ENCODE measurements around the gene ASB1.
"Not testable (repeated sequence)": the region's sequence is repeated elsewhere in the genome, so short reads cannot be mapped to it uniquely, and the experiment has no call there.

Gene ASB1

DNA sequence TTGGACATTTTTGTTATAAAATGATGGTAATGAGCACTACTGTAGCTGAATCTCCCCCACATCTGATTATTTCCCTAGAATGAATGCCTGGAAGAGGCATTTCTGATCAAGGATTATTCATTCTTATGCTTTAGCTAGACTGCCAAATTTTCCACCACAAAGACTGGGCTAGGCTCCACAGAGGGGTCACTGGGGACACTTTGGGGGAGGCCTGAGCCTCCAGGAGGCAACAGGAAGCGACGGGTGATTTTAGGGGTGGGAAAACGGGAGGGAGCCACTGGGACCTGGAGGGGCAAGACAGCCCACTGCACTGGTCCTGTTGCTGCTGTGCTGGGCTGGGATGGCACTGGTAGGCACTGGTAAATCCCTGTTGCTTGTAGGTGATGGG is 2.4 kb upstream of the ASB1 start:
- no peak for DNase-seq

DNA sequence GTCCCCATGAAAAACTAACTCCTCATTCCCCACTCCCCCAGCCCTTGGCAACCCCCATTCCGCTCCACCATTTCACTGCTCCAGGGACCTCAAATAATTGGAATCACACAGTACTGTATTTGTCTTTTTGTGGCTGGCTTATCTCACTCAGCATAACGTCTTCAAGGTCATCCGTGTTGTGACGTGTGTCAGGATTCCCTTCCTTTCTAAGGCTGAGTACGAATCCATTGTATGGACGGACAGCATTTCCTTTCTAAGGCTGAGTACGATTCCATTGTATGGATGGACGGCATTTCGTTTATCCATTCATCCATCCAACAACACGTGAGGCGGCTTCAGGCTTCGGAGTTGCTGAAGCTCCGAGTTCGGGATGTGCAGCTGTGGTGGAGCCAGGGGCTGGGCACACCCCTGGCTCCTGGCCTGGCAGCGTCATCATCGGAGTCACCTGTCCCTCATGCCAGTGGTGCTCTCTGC is 1.2 kb upstream of the ASB1 start:
- DNase-seq, result peak; percentile 37

DNA sequence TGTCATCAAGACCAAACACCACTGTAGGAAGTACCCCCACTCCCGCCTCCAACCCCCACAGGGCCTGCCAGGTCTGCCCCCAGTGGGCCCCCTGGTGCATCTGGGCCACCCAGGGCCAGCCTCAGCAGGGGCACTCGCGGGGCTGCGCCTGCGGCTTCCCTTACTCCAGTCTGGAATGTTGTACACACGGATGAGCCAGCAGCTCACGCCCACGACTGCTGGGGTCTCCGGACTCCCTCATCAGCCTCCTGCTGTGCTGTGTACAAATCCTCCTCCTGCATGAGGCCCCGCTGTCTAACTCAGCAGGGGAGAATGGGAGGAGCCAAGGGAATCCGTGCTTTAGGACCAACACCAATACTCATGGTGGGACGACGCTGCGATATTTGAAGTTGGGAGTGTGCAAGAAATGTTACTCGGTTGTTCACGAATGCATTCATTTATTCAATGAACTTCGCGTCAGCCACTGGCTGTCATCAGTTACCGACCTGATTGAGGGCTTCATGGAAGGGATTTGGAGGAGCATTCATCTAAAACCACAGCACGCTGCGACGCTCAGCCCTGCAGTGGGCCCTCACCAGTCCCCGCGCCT is 654 bp upstream of the ASB1 start:
- peak; percentile 55 for DNase-seq

DNA sequence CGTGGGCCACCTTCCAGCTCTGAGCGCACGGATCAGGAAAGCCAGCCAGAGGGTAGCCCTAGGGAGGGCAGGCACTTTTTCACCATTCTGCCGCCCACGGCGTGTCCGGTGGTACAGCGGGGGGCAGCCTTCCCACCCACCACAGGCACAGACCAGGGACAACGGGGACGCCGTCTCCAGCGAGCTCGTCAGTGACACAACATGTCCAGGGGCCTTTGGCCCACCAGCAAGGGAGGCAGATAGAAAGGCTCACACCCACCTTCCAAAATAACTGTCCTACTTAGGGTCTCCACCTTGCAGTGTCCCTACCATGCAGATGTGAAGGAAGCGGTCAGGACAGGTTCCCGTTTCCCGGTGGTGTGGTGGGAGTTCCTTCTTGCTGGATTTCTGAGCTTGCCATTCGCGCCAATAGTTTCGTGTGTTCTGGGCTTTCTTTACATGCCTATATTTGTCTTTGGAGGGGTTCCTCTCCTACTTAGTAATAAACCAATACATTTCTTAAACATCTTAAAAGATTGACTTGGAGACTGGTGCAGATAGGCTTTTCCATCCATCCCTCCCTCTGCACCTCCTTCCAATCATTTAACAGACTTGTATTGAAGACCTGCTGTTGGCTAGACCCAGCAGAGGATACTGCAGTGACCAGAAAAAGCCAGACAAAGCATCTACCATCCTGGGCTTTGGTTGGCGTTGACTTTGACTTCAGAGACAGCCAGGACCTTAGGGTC is 872 bp downstream of the ASB1 start:
- no peak for DNase-seq

DNA sequence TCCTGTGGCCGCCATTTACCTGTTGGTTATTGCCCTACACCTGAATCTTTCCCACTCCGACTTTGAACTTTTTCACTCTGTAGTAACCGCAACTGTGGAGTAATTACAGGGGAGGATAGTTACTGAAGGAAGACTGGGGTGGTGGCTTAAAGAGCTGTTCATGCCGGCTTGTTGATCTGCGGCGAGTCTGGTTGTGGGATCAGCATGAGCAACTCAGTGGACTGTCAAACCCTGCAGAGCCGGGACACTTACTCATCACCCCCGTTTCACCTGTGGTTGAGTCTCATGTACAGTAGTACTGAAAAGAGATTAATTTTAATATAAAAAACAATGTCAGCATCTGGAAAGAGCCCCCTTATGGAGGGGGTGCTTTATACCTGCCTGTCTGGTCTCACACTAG is 2.1 kb downstream of the ASB1 start:
- no peak for DNase-seq

DNA sequence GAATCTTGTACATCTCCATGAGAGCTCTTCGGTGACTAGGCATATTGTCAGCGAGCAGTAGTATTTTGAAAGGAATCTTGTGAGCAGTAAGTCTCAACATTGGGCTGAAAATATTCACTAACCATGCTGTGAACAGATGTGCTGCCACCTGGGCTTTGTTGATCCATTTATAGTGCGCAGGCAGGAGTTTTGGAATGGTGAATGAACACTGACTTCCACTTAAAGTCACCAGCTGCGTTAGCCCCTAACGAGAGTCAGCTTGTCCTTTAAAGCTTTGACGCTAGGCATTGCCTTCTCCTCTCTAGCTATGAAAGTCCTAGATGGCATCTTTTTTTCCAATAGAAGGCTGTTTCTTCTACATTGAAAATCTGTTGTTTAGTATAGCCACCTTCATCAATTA is 4.1 kb downstream of the ASB1 start:
- no peak for DNase-seq

DNA sequence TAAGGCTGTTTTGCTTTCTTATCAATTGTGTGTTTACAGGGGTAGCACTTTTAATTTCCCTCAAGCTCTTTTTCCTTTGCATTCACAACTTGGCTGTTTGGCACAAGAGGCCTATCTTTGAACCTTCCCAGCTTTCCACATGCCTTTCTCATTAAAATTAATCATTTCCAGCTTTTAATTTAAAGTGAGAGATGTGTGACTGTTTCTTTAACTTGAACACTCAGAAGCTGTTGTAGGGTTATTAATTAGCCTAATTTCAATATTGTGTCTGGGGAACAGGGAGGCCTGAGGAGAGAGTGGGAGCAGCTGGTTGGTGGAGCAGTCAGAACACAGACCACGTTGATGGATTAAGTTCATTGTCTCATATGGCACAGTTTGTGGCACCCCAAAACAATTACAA is 4.7 kb downstream of the ASB1 start:
- DNase-seq, result no peak

DNA sequence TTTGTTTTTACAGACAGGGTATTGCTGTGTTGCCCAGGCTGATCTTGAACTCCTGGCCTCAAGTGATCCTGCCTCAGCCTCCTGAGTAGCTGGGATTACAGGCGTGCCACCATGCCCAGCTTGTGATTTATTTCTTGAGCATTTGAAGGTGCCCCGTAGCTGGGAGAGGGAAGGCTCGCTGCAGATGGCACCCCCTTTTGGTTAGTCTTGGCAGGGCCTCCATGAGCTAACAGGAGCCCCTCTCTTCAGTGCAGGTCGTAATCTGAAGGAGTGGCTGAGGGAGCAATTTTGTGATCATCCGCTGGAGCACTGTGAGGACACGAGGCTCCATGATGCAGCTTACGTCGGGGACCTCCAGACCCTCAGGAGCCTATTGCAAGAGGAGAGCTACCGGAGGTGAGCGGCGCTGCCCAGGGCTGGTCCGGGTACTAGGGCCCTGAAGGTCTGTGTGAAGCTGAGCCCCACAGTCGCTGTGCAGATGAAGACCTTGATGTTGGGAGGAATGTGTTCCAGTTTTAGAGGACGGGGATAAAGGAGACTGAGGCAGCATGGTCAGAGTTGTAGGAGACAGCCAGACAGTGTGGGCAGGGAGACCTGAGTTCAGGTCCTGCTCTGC is 6.7 kb downstream of the ASB1 start:
- DNase-seq, result no peak

DNA sequence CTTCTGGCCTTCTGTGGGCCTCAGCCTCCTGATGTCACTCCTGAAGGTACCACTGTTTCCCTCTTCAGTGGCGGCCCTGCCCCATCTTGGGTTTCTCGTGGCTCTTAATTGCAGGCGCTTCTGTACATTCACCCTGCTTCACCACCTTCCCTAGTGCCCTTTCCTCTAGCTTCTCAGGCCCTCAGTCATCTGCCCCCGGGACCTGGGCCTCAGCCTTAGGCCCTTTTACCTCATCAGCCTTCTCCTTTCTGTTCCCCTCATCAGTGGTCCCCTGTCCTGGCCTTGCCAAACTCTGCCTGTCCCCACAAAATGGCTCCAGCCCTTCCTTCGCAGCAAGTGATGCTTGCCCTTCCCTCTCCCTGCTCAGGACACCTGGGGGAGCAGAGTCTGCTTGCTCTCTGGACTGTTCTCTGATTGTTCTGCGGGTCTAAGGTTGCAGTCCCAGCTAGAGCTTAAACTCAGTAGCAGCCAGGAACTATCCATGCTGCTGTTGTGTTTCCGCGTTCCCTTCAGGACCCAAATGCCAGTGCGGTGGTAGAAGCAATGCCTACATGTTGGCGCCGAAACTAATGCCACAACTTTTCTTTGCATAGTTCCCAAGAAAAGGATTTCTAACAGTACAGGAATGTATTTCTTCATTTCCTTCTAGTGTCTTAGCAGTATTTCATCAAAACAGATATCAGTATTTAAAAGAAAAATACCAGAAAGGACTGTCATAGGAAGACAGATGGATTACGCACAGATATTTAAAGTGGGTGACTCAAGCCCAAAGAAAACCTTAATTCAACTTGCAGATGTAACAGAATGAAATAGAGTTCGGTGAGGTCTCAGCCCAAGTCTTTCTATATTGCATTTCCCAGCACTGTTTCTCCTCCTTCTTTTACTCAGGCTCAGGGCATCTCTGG is 7.5 kb downstream of the ASB1 start:
- DNase-seq, result no peak

DNA sequence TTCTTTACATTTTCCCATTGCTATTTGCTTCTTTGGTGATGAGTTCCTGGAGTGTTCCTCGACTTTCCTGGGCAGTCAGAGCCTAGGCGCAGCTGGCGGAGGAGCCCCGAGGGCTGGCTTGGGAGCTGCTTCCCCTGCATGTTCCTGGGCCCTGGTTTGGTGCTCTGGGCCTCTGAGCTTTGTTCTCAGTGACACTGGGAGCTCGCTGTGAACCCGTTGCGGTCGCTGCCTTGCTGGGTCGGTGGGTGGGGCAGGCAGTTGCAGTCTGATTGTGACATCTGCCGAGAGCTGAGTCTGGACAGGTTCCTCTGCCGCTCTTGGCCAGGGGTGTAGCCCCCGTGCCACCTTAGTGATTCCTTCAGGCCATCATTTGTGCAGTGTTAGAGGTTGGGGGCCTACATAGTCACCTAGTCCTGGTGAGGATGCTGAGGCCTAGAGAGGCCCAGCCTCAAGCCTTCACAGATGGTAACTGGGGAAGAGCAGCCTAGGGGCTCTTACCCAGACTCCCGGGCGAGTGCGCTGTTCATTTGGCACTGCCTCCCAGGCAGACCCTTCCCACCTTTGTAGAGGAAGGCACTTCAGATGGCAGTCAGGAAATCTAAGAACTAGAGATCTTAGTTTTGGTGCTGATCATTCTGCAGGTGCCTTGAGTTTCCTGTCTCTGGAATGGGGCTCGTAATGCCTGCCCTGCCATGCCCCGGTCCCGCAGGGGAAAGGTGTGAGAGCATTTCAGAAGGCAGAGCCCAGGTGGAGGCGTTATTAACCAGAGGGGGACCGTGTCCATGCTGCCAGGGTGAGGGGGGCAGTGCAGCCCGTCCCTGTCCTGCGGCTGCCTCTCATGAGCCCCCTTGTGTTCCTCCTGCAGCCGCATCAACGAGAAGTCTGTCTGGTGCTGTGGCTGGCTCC is 8.4 kb downstream of the ASB1 start:
- DNase-seq, result no peak

DNA sequence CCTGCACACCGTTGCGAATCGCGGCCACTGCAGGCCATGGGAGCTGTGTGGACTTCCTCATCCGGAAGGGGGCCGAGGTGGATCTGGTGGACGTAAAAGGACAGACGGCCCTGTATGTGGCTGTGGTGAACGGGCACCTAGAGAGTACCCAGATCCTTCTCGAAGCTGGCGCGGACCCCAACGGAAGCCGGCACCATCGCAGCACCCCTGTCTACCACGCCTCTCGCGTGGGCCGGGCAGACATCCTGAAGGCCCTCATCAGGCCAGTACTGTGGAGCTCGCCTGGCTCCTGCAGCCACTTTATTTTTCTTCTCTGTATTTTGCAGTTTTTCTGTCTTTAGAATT is 9.0 kb downstream of the ASB1 start:
- no peak for DNase-seq

DNA sequence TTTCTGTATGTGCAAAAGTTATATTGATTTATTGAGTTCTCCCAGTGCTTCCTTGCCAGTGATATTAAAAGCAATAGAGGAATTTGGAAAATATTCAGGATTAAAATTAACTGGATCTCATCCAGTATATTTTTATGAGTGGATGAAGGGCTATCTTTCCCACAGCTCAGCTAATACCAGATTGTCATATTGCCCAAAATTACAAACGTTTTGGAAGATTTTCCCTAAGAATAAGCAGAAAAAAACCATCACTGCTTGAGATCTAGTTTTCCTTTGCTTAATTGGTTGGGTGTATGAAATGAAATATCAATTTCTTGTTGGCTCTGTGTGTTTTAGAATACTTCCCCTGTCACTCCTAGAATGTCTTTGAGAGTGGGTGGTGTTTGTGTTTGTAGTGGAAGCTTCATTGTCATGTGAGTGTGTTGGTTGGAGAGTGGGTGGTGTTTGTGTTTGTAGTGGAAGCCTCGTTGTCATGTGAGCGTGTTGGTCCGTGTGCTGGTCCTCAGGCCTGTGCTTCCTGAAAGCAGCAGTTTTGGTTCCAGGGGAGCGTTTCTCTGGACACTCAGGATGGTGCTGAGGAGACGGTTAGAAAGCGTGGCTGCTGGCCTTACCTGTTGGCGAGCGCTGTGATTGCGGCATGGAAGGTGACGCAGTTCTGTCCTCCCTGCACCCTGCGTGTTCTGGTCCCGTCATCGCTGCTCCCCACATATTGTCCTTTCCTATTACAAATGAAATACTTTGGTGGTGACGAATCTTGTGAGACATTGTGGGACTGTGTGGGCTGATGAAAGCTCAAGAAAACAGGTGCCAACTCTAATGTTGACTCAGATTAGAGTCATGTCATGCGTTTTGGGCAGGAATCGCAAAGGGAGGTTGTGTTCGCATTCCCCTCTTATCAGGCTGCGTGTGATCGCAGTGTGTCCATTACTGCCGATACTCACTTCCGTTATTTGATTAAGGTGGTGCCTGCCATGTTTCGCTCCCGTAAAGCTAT is 12.4 kb downstream of the ASB1 start:
- peak; percentile 57 for DNase-seq

DNA sequence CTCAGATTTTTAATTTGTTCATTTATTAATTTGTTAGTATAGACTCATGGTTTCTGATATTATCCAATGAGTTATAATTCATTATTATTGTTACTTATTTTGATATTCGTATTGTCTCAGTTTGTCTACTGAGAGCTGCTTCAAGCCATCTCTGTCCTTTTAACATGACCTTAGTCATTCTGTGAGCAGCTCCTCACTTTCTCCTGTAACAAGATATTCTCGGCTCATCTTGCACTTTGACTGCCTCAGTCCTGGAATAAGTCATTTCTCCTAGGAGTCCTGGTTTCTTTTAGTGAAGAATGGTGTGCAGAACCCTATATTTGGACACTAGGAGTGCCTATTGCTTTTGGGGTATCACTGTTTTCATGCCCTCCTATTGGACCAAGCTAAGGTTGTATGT is 13.2 kb downstream of the ASB1 start:
- DNase-seq, result no peak

DNA sequence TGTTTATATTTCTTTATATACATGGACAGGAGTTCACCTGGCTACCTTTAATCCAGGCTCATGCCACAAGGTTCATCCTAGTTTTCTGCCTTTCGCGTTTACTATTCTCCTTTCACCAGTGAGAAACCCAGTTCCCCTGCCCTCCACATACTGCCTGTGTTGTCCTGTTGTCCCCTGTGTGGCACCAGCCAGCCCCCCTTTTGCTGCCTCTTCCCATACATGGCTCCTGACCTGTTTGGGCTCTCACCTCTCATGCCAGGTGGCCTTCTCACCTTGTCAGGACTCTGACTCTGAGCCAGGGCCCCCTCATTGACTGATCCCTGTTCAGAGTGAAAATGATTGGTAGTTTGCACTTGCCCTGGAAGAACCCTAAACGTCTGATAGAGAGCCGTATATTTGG is 13.6 kb downstream of the ASB1 start:
- DNase-seq, result no peak

DNA sequence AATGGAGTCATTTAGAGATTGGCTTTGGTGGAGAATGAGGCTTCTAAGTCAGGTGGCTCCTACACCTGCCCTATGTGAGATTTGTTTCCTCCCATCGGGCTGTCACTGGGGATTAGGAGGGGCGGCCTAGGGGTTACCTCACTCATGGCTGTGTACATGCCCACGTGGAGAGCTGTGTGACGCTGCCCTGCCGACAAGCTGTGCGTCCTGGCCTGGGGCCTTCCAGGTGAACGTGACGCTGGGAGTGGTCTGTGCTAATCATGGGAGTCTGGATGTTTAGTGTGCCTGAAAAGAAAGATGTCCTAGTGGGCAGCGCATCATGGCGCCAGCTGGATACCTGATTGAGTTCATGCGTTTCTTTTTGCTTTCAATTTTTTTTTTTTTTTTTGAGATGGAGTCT is 14.0 kb downstream of the ASB1 start:
- DNase-seq, result no peak

DNA sequence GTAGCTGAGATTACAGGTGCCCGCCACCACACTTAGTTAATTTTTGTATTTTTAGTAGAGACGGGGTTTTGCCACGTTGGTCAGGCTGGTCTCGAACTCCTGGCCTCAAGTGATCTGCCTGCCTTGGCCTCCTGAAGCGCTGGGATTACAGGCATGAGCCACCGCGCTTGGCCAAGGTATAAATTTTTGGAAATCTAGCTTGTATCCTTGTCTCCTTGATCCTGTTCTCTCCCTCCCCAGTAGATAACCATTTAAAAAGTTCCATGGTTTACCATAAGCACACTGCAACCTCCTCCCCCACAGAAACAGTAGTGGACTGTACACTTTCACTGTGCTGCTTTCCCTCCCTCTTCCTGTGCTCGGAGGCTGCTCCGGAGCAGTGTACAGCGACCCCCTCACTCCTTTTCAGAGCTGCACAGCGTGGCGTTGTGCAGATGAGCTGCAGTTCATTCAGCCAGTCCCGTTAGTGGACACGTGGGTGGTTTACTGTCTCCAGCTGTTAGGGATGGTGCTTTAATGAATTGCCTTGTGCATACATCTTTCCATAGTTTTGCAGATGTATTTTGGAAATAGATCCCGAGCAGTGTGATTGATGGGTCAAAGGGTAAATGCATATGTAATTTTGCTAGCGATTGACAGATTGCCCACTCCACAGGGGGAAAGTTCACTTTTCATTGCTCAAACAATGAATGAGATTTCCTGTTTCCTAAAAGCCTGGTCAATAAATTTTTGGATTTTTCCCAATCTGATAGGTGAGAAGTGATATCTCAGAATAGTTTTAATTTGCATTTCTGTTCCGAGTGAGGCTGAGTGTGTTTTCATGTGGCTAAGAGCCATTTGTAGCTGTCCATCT is 14.8 kb downstream of the ASB1 start:
- DNase-seq, result no peak

DNA sequence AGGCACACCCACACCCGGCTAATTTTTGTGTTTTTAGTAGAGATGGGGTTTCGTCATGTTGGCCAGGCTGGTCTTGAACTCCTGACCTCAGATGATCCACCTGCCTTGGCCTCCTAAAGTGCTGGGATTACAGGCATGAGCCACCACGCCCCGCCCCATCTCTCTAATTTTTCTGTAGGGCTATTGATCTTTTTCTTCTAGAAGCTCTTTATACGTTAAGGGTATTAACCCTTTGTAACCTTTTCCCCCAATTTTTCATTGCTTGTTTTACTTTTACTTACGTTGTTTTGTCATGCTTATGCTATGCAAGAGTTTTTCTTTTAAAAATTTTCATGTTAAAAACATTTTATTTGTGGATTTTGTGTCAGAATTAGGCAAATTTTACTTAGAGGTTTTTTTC is 15.5 kb downstream of the ASB1 start:
- not testable (repeated sequence) for DNase-seq

DNA sequence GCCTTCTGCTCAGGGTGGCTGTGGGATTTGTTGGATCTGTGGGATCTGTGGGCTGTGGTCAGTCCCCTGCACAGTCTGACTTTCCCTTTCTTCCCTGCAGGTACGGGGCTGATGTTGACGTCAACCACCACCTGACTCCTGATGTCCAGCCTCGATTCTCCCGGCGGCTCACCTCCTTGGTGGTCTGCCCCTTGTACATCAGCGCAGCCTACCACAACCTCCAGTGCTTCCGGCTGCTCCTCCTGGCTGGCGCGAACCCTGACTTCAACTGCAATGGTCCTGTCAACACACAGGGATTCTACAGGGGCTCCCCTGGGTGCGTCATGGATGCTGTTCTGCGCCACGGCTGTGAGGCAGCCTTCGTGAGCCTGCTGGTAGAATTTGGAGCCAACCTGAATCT is 17.5 kb downstream of the ASB1 start:
- no peak for DNase-seq

DNA sequence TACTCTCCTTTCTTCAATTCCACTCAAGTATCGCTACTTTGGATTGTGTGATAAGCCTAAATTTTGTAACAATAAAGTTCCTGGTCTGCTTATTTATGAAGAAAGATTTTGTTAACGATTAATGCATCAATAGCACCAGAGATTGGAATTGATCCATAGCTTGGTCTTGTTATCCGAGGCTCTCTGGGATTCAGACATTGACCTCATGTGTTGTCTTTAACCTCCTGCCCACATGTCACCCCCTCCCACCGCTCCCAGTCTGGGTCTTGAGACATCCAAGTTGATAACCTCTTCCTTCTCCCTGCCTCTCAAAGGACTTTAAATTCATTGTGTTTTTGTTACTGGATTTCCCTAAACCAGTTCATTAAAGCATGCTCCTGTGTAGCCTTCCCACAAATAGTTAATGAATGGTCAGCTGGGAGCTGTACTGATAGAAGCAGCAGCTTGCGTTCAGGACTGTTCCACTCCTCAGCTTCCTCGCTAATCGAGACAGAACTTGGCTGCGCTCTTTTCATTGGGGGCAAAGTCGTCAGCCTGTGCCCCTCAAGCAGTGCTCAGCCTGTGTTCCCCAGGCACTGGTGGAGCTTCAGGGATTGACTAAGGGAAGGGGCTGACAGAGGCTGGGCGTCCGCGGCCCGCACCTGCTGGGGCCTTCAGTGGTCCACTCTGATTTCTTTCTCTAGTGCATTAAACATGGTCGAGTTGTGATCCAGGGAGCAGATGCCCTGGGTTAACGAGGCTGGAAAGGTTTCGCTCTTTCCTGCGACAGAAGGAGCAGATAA is 18.9 kb downstream of the ASB1 start:
- no peak for DNase-seq

Measured in 8988T (cell line).